Measurements from ENCODE around the gene GPATCH2L.

- TF ChIP-seq CTCF (IDR thresholded peaks at IDR 0.05; ENCODE audit: low read length) (no peak), EZH2 (IDR thresholded peaks at IDR 0.05; ENCODE audit: borderline replicate concordance, low read length) (no peak)
Measured at GRCh38 chr14:76138758-76139723, 12.7 kb upstream of the GPATCH2L start.

All from OCI-LY1 (cell line).